ENCODE data around the gene GPA33.

GPA33 gene

GRCh38 chr1:167121375-167122120 lies 31.4 kb upstream of the GPA33 start:
- TF ChIP-seq CTCF (IDR thresholded peaks at IDR 0.05; ENCODE audit: low read depth, low read length), result no peak
- no peak overlapping the region for H3K4me3 ChIP-seq (ENCODE audit: low read depth, low read length)
- no peaks in the 10 kb centered on the region for H3K27me3 ChIP-seq (ENCODE audit: insufficient read depth, low read depth, severe bottlenecking)
- H3K27ac ChIP-seq, result no peak overlapping the region
- DNase-seq, result no peak
- H3K9me3 ChIP-seq (ENCODE audit: severe bottlenecking), result no peaks in the 10 kb centered on the region
- no peaks in the 10 kb centered on the region for H3K36me3 ChIP-seq

GRCh38 chr1:167120899-167121298 lies 30.7 kb upstream of the GPA33 start:
- no peaks in the 10 kb centered on the region for H3K27me3 ChIP-seq (ENCODE audit: insufficient read depth, low read depth, severe bottlenecking)
- TF ChIP-seq CTCF (IDR thresholded peaks at IDR 0.05; ENCODE audit: low read depth, low read length), result no peak
- no peak overlapping the region for H3K4me3 ChIP-seq (ENCODE audit: low read depth, low read length)
- H3K9me3 ChIP-seq (ENCODE audit: severe bottlenecking), result no peaks in the 10 kb centered on the region
- no peak overlapping the region for H3K27ac ChIP-seq
- DNase-seq, result no peak
- no peaks in the 10 kb centered on the region for H3K36me3 ChIP-seq

- TF ChIP-seq CTCF (IDR thresholded peaks at IDR 0.05; ENCODE audit: low read depth, low read length), result no peak
- H3K4me3 ChIP-seq (ENCODE audit: low read depth, low read length), result no peak overlapping the region
- DNase-seq, result no peak
- no peaks in the 10 kb centered on the region for H3K27me3 ChIP-seq (ENCODE audit: insufficient read depth, low read depth, severe bottlenecking)
- no peaks in the 10 kb centered on the region for H3K36me3 ChIP-seq
- no peak overlapping the region for H3K27ac ChIP-seq
- no peaks in the 10 kb centered on the region for H3K9me3 ChIP-seq (ENCODE audit: severe bottlenecking)
Observed at GRCh38 chr1:167119696-167120095, 29.5 kb upstream of the GPA33 start.

GRCh38 chr1:167118188-167118587 lies 28.0 kb upstream of the GPA33 start:
- no peaks in the 10 kb centered on the region for H3K9me3 ChIP-seq (ENCODE audit: severe bottlenecking)
- H3K36me3 ChIP-seq, result no peaks in the 10 kb centered on the region
- DNase-seq, result no peak
- no peak overlapping the region for H3K27ac ChIP-seq
- TF ChIP-seq CTCF (IDR thresholded peaks at IDR 0.05; ENCODE audit: low read depth, low read length), result no peak
- H3K27me3 ChIP-seq (ENCODE audit: insufficient read depth, low read depth, severe bottlenecking), result no peaks in the 10 kb centered on the region
- no peak overlapping the region for H3K4me3 ChIP-seq (ENCODE audit: low read depth, low read length)

- no peak for TF ChIP-seq CTCF (IDR thresholded peaks at IDR 0.05; ENCODE audit: low read depth, low read length)
- no peak for DNase-seq
- no peak overlapping the region for H3K4me3 ChIP-seq (ENCODE audit: low read depth, low read length)
- H3K36me3 ChIP-seq, result no peaks in the 10 kb centered on the region
- no peaks in the 10 kb centered on the region for H3K27me3 ChIP-seq (ENCODE audit: insufficient read depth, low read depth, severe bottlenecking)
- no peaks in the 10 kb centered on the region for H3K9me3 ChIP-seq (ENCODE audit: severe bottlenecking)
- H3K27ac ChIP-seq, result no peak overlapping the region
Observed at GRCh38 chr1:167117225-167117624, 27.0 kb upstream of the GPA33 start.

GRCh38 chr1:167116174-167116573 lies 26.0 kb upstream of the GPA33 start:
- DNase-seq, result no peak
- Histone ChIP-seq H3K4me3 (ENCODE audit: low read depth, low read length) (no peak overlapping the region), H3K27me3 (ENCODE audit: insufficient read depth, low read depth, severe bottlenecking) (no peaks in the 10 kb centered on the region), H3K9me3 (ENCODE audit: severe bottlenecking) (no peaks in the 10 kb centered on the region), H3K27ac (no peak overlapping the region), H3K36me3 (no peaks in the 10 kb centered on the region)
- TF ChIP-seq CTCF (IDR thresholded peaks at IDR 0.05; ENCODE audit: low read depth, low read length), result no peak

All from WERI-Rb-1 (cell line).